Measurements from ENCODE around the gene CRIP3. TPM values are rescaled to one million over a fixed set of nuclear protein-coding genes. Genes with fewer than 3 reads are reported as not detected.

CRIP3 gene
- total and polyA plus RNA-seq, 2 of the 13 experiments (the other 11 are each of a cell fraction or from before 2014, with no cell fraction given), result 6.3 to 9.3 TPM

DNA sequence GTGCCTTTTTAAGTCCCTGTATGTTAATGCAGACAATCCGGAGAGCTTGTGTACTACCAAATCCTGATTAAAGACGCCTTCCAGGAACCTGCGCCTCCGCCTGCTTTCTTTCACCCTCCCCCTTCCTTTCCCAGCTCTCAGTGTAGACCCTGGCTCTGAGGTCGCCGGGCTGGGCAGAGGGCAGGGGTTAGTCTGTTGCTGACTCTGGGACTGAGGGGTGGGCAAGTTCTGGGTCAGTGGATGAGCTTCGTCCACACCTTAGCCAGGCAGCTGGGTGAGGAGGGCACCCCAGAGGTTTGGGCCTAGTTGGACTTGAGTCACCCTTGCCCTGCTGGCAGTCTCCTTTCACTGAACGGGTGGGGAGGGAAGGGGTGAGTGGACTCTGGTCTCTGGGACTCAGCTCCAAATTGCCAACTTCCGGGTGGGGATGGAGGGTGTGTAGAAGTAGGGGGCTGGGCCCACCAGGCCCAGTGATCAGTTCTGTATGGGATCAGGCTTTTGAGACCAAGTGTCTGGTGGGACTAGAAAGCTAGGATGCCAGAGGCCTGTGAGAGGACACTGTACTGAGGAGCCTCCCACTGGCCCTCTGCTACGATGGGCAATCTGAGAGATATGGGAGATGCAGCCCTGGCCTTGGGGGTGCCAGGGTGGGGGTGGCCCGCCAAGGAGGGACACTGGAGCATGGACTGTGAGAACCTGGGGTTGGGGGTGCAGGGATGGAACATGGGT lies 31.9 kb downstream of the CRIP3 start (continued):
- no peak for TF ChIP-seq ZNF589 (CRISPR knock-in tag; conservative IDR thresholded peaks at IDR 0.05)
- peak; percentile 87 for TF ChIP-seq ZNF430 (CRISPR knock-in tag; IDR thresholded peaks at IDR 0.05)
- no peak for TF ChIP-seq LCORL (IDR thresholded peaks at IDR 0.05)
- TF ChIP-seq LCORL (CRISPR knock-in tag; IDR thresholded peaks at IDR 0.05), result peak; percentile 93
- TF ChIP-seq ZNF598 (CRISPR knock-in tag; IDR thresholded peaks at IDR 0.05; ENCODE audit: borderline replicate concordance), result no peak
- TF ChIP-seq ZUFSP (CRISPR knock-in tag; IDR thresholded peaks at IDR 0.05; ENCODE audit: borderline replicate concordance), result no peak
- no peak for TF ChIP-seq NAIF1 (CRISPR knock-in tag; IDR thresholded peaks at IDR 0.05; ENCODE audit: borderline replicate concordance)
- TF ChIP-seq ZNF879 (CRISPR knock-in tag; IDR thresholded peaks at IDR 0.05), result no peak
- no peak for TF ChIP-seq PHB2 (IDR thresholded peaks at IDR 0.05; ENCODE audit: partially characterized antibody)
- no peak for TF ChIP-seq ZKSCAN1 (IDR thresholded peaks at IDR 0.05; ENCODE audit: low read length)
- TF ChIP-seq ELF4 (CRISPR knock-in tag; IDR thresholded peaks at IDR 0.05; ENCODE audit: borderline replicate concordance), result peak; percentile 87; the same call in 1 of the 2 replicates
- TF ChIP-seq LBX2 (CRISPR knock-in tag; IDR thresholded peaks at IDR 0.05; ENCODE audit: borderline replicate concordance), result no peak; the same call in 1 of the 2 replicates
- TF ChIP-seq HMGXB4 (CRISPR knock-in tag; IDR thresholded peaks at IDR 0.05; ENCODE audit: borderline replicate concordance in 1 of 2, low read depth in 1 of 2), result no peak
- TF ChIP-seq, protein P1, sequence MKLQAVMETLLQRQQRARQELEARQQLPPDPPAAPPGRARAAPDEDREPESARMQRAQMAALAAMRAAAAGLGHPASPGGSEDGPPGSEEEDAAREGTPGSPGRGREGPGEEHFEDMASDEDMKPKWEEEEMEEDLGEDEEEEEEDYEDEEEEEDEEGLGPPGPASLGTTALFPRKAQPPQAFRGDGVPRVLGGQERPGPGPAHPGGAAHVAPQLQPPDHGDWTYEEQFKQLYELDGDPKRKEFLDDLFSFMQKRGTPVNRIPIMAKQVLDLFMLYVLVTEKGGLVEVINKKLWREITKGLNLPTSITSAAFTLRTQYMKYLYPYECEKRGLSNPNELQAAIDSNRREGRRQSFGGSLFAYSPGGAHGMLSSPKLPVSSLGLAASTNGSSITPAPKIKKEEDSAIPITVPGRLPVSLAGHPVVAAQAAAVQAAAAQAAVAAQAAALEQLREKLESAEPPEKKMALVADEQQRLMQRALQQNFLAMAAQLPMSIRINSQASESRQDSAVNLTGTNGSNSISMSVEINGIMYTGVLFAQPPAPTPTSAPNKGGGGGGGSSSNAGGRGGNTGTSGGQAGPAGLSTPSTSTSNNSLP (IDR thresholded peaks at IDR 0.05; ENCODE audit: low read depth, low read length), result no peak
- TF ChIP-seq ZNF124 (CRISPR knock-in tag; IDR thresholded peaks at IDR 0.05), result no peak
- TF ChIP-seq ZNF331 (CRISPR knock-in tag; IDR thresholded peaks at IDR 0.05), result 0 out of 2 replicates have a peak, but pooled peaks have one; percentile 11
- TF ChIP-seq DPF2 (CRISPR knock-in tag; IDR thresholded peaks at IDR 0.05; ENCODE audit: borderline replicate concordance, low read depth), result peak; percentile 85
- TF ChIP-seq ZNF160 (CRISPR knock-in tag; IDR thresholded peaks at IDR 0.05), result 0 out of 2 replicates have a peak, but pooled peaks have one; percentile 36
- TF ChIP-seq POLR2AphosphoS2 (IDR thresholded peaks at IDR 0.05; ENCODE audit: low read depth, low read length), result no peak
- TF ChIP-seq ARNT2 (CRISPR knock-in tag; IDR thresholded peaks at IDR 0.05; ENCODE audit: low read depth), result no peak
- no peak for TF ChIP-seq ZNF329 (CRISPR knock-in tag; IDR thresholded peaks at IDR 0.05; ENCODE audit: low read depth)
